HG03575 (cell line): Measurements from ENCODE around the gene ZNF367.
A peak's percentile ranks its signal among the peaks of the same experiment; 100 is the strongest.

Source experiments
- ATAC-seq: cut with Tn5 transposase; IDR thresholded peaks from one replicate; pipeline ENCODE4 v1.9.1; 2021; ENCODE audit not compliant: unreplicated experiment, insufficient number of reproducible peaks, low FRiP score; ENCODE audit errors: extremely low read depth

ZNF367 gene

GRCh38 chr9:96418083-96418919 is at the start of gene ZNF367:
ZNF367 (minus strand) TSS chr9:96418370; CDS start chr9:96418032, 338 bp downstream.
- ATAC-seq: peak; percentile 28

- ATAC-seq: no peak
These were observed 49.6 kb upstream of the ZNF367 start for GRCh38 chr9:96467784-96468183.

- ATAC-seq: no peak
These were observed 46.3 kb upstream of the ZNF367 start for GRCh38 chr9:96464426-96464825.

GRCh38 chr9:96462541-96462940 is 44.4 kb upstream of the ZNF367 start:
- no peak for ATAC-seq

- no peak for ATAC-seq
These were observed 43.2 kb upstream of the ZNF367 start for GRCh38 chr9:96461336-96461735.

GRCh38 chr9:96460882-96461281 is 42.7 kb upstream of the ZNF367 start:
- ATAC-seq: no peak

GRCh38 chr9:96460470-96460869 is 42.3 kb upstream of the ZNF367 start:
- ATAC-seq: no peak

- no peak for ATAC-seq
These were observed 41.3 kb upstream of the ZNF367 start for GRCh38 chr9:96459268-96460007.

- no peak for ATAC-seq
These were observed 40.1 kb upstream of the ZNF367 start for GRCh38 chr9:96458226-96458625.

GRCh38 chr9:96457266-96457665 is 39.1 kb upstream of the ZNF367 start:
- no peak for ATAC-seq

- ATAC-seq: no peak
These were observed 35.5 kb upstream of the ZNF367 start for GRCh38 chr9:96453625-96454024.

GRCh38 chr9:96450613-96451528 is 32.7 kb upstream of the ZNF367 start:
- no peak for ATAC-seq

- peak; percentile 49 for ATAC-seq
These were observed 31.9 kb upstream of the ZNF367 start, which contains the start of gene HABP4 for GRCh38 chr9:96449845-96450612. HABP4 (plus strand) TSS chr9:96450169; CDS start chr9:96450280, 111 bp downstream.

- ATAC-seq: no peak
These were observed 31.3 kb upstream of the ZNF367 start for GRCh38 chr9:96449523-96449844.

GRCh38 chr9:96448546-96449170 is 30.5 kb upstream of the ZNF367 start:
- no peak for ATAC-seq

- ATAC-seq: no peak
These were observed 29.2 kb upstream of the ZNF367 start for GRCh38 chr9:96447406-96447805.

- no peak for ATAC-seq
These were observed 24.3 kb upstream of the ZNF367 start for GRCh38 chr9:96442491-96442890.

GRCh38 chr9:96441798-96442445 is 23.8 kb upstream of the ZNF367 start:
- ATAC-seq: no peak
